GM19372 (cell line): ENCODE measurements around the gene CTDSP1.

Experiments used
- ATAC-seq: cut with Tn5 transposase; IDR thresholded peaks from one replicate; pipeline ENCODE4 v1.9.1; 2021; ENCODE audit warnings: mild to moderate bottlenecking, low read depth, moderate library complexity; ENCODE audit not compliant: unreplicated experiment

The CTDSP1 gene, protein sequence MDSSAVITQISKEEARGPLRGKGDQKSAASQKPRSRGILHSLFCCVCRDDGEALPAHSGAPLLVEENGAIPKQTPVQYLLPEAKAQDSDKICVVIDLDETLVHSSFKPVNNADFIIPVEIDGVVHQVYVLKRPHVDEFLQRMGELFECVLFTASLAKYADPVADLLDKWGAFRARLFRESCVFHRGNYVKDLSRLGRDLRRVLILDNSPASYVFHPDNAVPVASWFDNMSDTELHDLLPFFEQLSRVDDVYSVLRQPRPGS

DNA sequence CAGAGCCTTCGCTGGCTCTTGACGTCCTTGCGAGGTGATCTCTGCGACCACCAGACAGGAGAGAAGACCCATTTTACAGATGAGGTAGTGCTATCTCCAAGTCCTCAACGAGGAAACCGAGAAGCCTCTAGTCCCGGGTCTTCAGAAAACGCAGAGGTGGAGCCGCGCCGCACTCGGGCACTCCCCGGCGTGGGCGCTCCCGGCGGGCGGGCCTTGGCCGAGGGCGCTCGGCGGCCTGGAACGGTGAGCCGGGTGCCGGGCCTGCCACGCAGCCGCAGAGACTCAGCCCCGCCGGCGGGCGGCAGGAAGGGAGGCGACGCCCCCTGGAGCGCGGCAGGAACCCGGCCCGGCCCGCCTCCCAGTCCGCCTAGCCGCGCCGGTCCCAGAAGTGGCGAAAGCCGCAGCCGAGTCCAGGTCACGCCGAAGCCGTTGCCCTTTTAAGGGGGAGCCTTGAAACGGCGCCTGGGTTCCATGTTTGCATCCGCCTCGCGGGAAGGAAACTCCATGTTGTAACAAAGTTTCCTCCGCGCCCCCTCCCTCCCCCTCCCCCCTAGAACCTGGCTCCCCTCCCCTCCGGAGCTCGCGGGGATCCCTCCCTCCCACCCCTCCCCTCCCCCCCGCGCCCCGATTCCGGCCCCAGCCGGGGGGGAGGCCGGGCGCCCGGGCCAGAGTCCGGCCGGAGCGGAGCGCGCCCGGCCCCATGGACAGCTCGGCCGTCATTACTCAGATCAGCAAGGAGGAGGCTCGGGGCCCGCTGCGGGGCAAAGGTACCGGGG, at the start of gene CTDSP1:
Gene CTDSP1 (plus strand): TSS at position 478 of the 776 bp plus-strand sequence. CDS start 223 bp downstream, at position 701.
- peak; percentile 44 for ATAC-seq

GRCh38 chr2:218354045-218354444, 45.6 kb upstream of the CTDSP1 start:
- ATAC-seq = no peak

DNA sequence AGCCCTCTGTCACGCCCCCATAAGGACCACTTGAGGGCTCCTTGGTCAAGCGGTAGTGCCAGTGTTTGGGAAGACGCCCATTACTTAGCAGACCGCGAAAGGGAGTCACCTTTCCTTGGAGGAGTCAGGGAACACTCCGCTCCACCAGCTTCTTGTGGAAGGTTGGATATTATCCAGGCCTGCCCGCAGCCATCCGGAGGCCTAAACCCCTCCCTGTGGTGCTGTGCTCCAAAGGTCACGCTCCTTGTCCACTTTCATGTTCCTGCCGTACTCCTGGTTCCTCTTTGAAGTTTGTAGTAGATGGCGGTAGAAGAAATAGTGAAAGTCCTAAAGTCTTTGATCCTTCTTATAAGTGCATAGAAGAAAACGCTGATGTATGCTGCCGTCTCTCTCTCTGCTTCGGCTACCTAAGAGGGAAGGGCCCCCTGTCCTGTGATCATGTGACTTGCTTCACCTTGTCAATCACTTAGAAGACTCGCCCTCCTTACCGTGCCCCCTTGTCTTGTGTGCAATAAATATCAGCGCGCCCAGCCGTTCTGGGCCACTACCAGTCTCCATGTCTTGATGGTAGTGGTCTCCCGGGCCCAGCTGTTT, 44.7 kb upstream of the CTDSP1 start:
- ATAC-seq = no peak

- no peak for ATAC-seq
Measured at GRCh38 chr2:218357236-218358177, 42.2 kb upstream of the CTDSP1 start.

DNA sequence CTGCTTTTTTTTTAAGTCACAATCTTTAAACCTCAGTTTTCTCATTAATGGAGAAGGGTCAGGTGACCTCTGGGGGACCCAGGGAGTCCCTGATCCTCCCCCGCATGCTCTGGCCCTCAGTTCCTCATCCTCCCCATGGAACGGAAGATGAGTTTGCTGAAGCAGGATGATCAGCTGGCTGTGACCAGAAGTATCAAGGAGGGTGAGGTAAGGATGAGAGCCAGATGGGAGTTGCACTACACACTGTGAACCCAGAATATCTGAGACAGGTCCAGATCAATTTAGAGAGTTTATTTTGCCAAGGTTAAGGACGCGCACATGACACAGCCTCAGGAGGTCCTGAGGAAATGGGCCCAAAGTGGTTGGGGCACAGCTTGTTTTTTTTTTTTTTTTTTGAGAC, 39.2 kb upstream of the CTDSP1 start:
- ATAC-seq = no peak

DNA sequence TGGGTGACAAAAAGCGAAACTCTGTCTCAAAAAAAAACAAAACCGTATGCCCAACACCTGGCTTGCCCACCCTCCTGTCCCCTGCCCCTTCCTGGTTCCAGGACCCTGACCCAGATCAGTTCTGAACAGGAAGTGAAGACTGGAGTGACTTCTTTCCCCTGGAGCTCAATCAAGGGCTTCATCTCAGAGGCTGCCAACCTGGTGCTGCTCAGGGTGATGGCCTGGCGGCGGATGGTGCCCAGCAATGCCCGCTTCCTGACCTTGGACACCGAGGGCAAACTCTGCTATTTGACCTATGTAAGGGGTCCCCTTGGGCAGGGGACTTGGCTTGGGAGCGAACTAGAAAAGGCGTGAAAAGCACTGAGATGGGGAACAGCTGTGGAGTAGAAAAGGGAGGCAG, 37.1 kb upstream of the CTDSP1 start:
- no peak for ATAC-seq

- ATAC-seq = no peak
Measured at GRCh38 chr2:218363736-218364135, 35.9 kb upstream of the CTDSP1 start.

DNA sequence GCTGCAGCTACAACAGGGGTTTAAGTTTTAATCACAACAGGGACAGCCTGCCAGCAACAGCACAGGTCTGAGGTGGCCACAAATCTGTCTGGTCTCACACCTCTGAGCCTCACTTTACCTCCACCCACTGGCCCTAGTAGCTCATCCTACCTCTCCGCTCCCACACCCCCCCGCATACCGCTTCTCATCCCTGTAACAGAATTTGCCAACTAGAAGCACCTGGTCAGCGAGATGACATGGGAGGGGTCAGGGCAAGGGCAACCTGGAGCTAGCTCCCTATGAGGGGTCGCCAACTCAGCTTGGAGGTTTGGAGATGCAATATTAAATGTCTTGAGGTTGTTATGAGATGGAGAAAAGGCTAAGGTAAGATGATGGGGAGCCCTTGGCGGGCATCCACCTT, 35.5 kb upstream of the CTDSP1 start:
- no peak for ATAC-seq

GRCh38 chr2:218366621-218367414, 32.9 kb upstream of the CTDSP1 start:
- no peak for ATAC-seq

DNA sequence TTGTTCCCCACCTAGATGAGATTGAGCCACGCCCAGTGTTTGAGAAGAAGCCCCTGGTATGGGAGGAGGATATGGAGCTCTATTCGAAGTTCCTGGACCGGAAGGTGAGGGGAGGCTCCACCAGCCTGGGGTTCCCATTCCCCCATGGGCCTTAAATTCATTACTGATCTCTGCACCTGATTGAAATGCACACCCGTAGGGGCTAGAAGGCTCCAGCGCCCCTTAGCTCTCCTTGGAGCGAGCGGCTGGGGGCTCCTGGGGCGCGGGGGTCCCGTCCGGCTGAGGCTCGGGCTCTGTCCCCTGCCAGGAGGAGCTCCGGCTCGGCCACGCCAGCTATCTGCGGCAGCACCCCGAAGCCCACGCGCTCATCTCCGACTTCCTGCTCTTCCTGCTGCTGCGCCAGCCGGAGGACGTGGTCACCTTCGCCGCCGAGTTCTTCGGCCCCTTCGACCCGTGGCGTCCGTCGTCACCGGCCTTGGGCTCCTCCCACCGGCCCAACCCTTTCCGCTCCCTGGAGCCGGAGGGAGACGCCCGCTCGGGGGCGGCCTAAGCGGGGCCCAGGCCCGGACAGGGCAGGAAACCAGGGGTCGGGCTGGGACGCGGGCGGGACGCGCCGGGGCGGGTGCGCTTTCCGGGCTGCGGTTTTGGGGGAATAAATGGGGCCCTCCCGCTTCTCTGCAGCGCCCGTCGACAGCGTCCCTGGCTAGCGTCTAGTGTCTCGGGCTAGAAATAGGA, 32.1 kb upstream of the CTDSP1 start:
- peak; percentile 95 for ATAC-seq

DNA sequence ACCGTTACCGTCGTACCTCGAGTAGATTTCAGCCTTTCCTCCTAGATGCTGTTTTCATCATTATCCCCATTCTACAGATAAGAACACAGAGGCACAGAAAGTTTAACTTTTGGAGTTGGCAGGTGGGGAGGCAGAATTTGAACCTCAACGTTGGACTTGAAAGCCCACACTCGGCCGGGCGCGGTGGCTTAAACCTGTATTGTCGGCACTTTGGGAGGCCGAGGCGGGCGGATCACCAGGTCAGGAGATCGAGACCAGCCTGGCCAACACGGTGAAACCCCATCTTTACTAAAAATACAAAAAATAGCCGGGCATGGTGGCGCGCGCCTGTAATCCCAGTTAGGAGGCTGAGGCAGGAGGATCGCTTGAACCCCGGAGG, 31.5 kb upstream of the CTDSP1 start:
- ATAC-seq = no peak

- ATAC-seq = no peak
Measured at GRCh38 chr2:218368621-218369153, 31.0 kb upstream of the CTDSP1 start.

DNA sequence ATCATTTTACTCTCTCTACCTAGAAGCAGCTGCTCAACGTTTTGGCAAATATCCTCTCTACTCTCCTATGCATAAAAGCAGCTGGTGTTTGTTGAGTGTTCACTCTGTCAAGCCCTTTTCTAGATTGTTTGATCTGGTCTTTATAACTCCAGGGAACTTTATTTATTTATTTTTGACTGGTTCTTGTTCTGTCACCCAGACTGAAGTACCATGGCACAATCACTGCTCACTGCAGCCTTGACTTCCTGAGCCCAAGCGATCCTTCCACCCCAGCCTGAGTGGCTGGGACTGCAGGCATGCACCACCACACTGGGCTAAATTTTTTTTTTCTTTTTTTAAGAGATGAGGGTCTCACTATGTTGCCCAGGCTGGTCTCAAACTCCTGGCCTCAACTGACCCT, 30.3 kb upstream of the CTDSP1 start:
- no peak for ATAC-seq

- no peak for ATAC-seq
Measured at GRCh38 chr2:218370410-218371063, 29.1 kb upstream of the CTDSP1 start.

- no peak for ATAC-seq
Measured at GRCh38 chr2:218371983-218372350, 27.7 kb upstream of the CTDSP1 start.

- ATAC-seq = no peak
Measured at GRCh38 chr2:218374795-218375194, 24.9 kb upstream of the CTDSP1 start.

DNA sequence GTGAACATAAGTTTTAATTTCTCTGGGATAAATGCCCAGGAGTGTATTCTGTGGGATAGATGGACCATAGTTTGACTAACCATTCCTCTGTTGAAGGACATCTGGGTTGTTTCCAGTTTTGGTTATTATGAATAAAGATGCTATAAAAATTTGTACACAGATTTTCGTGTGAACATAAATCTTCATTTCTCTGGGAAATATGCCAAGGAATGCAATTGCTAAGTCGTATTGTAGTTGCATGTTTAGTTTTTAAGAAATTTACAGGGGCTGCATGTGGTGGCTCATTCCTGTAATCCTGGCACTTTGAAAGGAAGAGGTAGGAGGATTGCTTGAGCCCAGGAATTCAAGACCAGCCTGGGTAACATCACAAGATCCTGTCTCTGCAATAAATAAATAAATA, 24.5 kb upstream of the CTDSP1 start:
- ATAC-seq = no peak

DNA sequence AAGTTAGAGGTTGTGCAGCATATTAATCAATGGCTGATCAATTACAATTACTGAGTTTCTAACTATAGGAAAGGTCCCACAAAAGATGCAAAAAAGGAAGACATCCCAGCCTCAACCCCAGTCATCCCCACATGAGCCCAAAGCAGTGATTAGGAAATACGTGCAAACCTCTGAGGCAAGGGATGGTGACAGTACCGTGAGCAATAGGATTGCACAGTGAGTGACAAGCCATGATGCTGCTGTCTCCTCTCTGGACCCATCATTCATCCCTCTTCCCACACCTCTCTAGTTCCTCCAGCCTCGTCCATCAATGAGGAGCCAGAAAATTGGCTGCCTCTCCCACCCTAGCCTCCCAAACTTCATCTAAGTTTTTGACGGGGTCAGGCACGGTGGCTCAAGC, 21.6 kb upstream of the CTDSP1 start:
- ATAC-seq = no peak
